ENCODE results near the gene PLCH1.

The PLCH1 gene

GRCh38 chr3:155771126-155771525 lies 26.3 kb upstream of the PLCH1 start:
- no peak for TF ChIP-seq CTCF (IDR thresholded peaks at IDR 0.05)
- H3K9me3 ChIP-seq, result peaks cover 8% of the 10 kb centered on the region
- no peaks in the 10 kb centered on the region for H3K27me3 ChIP-seq

GRCh38 chr3:155766206-155766605 lies 21.3 kb upstream of the PLCH1 start:
- no peaks in the 10 kb centered on the region for H3K4me1 ChIP-seq (ENCODE audit: control insufficient read depth in 1 of 2, insufficient read depth in 1 of 2, low read depth in 1 of 2, low read length in 1 of 2)
- no peak overlapping the region for H3K4me3 ChIP-seq (ENCODE audit: low read depth in 1 of 2, low read length in 1 of 2)
- H3K27ac ChIP-seq, result no peak overlapping the region
- no peak for TF ChIP-seq CTCF (IDR thresholded peaks at IDR 0.05)
- no peaks in the 10 kb centered on the region for H3K36me3 ChIP-seq
- peaks cover 8% of the 10 kb centered on the region for H3K9me3 ChIP-seq
- H3K27me3 ChIP-seq, result no peaks in the 10 kb centered on the region

More at GRCh38 chr3:155771126-155771525, 26.3 kb upstream of the PLCH1 start:
- H3K36me3 ChIP-seq, result no peaks in the 10 kb centered on the region
- H3K4me1 ChIP-seq (ENCODE audit: control insufficient read depth in 1 of 2, insufficient read depth in 1 of 2, low read depth in 1 of 2, low read length in 1 of 2), result no peaks in the 10 kb centered on the region
- no peak overlapping the region for H3K4me3 ChIP-seq (ENCODE audit: low read depth in 1 of 2, low read length in 1 of 2)
- no peak overlapping the region for H3K27ac ChIP-seq

- Histone ChIP-seq H3K27ac (no peak overlapping the region), H3K27me3 (no peaks in the 10 kb centered on the region), H3K9me3 (no peaks in the 10 kb centered on the region), H3K4me3 (ENCODE audit: low read depth in 1 of 2, low read length in 1 of 2) (no peak overlapping the region), H3K36me3 (no peaks in the 10 kb centered on the region), H3K4me1 (ENCODE audit: control insufficient read depth in 1 of 2, insufficient read depth in 1 of 2, low read depth in 1 of 2, low read length in 1 of 2) (no peaks in the 10 kb centered on the region)
- no peak for TF ChIP-seq CTCF (IDR thresholded peaks at IDR 0.05)
Observed at GRCh38 chr3:155763870-155764463, 19.1 kb upstream of the PLCH1 start.

- no peak for TF ChIP-seq CTCF (IDR thresholded peaks at IDR 0.05)
- Histone ChIP-seq H3K9me3 (no peaks in the 10 kb centered on the region), H3K27me3 (no peaks in the 10 kb centered on the region), H3K36me3 (no peaks in the 10 kb centered on the region), H3K4me3 (ENCODE audit: low read depth in 1 of 2, low read length in 1 of 2) (no peak overlapping the region), H3K4me1 (ENCODE audit: control insufficient read depth in 1 of 2, insufficient read depth in 1 of 2, low read depth in 1 of 2, low read length in 1 of 2) (no peaks in the 10 kb centered on the region), H3K27ac (no peak overlapping the region)
Observed at GRCh38 chr3:155760653-155761052, 15.8 kb upstream of the PLCH1 start.

- H3K4me3 ChIP-seq (ENCODE audit: low read depth in 1 of 2, low read length in 1 of 2), result no peak overlapping the region
- no peaks in the 10 kb centered on the region for H3K27me3 ChIP-seq
- no peak for TF ChIP-seq CTCF (IDR thresholded peaks at IDR 0.05)
- no peaks in the 10 kb centered on the region for H3K4me1 ChIP-seq (ENCODE audit: control insufficient read depth in 1 of 2, insufficient read depth in 1 of 2, low read depth in 1 of 2, low read length in 1 of 2)
- no peak overlapping the region for H3K27ac ChIP-seq
- no peaks in the 10 kb centered on the region for H3K36me3 ChIP-seq
- no peaks in the 10 kb centered on the region for H3K9me3 ChIP-seq
Observed at GRCh38 chr3:155757577-155757976, 12.7 kb upstream of the PLCH1 start.

All from neutrophil (primary cell).